ENCODE results near the gene PSMC3.

The PSMC3 gene

GRCh38 chr11:47426062-47426956, at the start of gene PSMC3:
Gene PSMC3, minus strand, starts transcription at chr11:47426439. Its CDS starts 160 bp downstream, at chr11:47426279.
- DNase-seq (ENCODE audit: low read depth, low spot score) = peak; percentile 93
- Histone ChIP-seq H3K4me1 (ENCODE audit: insufficient read depth, insufficient read length) (peaks cover 9% of the 10 kb centered on the region), H3K9me3 (ENCODE audit: insufficient read depth, low read length) (no peaks in the 10 kb centered on the region), H3K36me3 (ENCODE audit: insufficient read depth, insufficient read length, low read length) (peaks cover 41% of the 10 kb centered on the region), H3K27me3 (ENCODE audit: insufficient read depth, insufficient read length) (no peaks in the 10 kb centered on the region), H3K9ac (ENCODE audit: insufficient read length, low read depth) (peak within 1 kb of the TSS; percentile 100), H3K4me3 (ENCODE audit: insufficient read length, low read depth) (peak within 1 kb of the TSS; percentile 96)
- TF ChIP-seq YY1 (IDR thresholded peaks at IDR 0.05; ENCODE audit: insufficient read depth, insufficient read length) (peak; percentile 91), SUZ12 (IDR thresholded peaks at IDR 0.05; ENCODE audit: extremely low read depth, insufficient read depth, insufficient read length) (no peak), ZNF274 (IDR thresholded peaks at IDR 0.05; ENCODE audit: low read depth, low read length) (no peak)

- DNase-seq (ENCODE audit: low read depth, low spot score) = no peak
- H3K9me3 ChIP-seq (ENCODE audit: insufficient read depth, low read length) = no peaks in the 10 kb centered on the region
- H3K4me3 ChIP-seq (ENCODE audit: insufficient read length, low read depth) = no peak overlapping the region
- peaks cover 82% of the 10 kb centered on the region for H3K36me3 ChIP-seq (ENCODE audit: insufficient read depth, insufficient read length, low read length)
- H3K9ac ChIP-seq (ENCODE audit: insufficient read length, low read depth) = no peak overlapping the region
- H3K4me1 ChIP-seq (ENCODE audit: insufficient read depth, insufficient read length) = peaks cover 38% of the 10 kb centered on the region
- no peak for TF ChIP-seq YY1 (IDR thresholded peaks at IDR 0.05; ENCODE audit: insufficient read depth, insufficient read length)
- no peak for TF ChIP-seq SUZ12 (IDR thresholded peaks at IDR 0.05; ENCODE audit: extremely low read depth, insufficient read depth, insufficient read length)
- no peak for TF ChIP-seq ZNF274 (IDR thresholded peaks at IDR 0.05; ENCODE audit: low read depth, low read length)
- H3K27me3 ChIP-seq (ENCODE audit: insufficient read depth, insufficient read length) = no peaks in the 10 kb centered on the region
These were observed 44.4 kb upstream of the PSMC3 start for GRCh38 chr11:47470671-47471070.

GRCh38 chr11:47469361-47470179, 43.3 kb upstream of the PSMC3 start:
- Histone ChIP-seq H3K4me1 (ENCODE audit: insufficient read depth, insufficient read length) (peaks cover 39% of the 10 kb centered on the region), H3K36me3 (ENCODE audit: insufficient read depth, insufficient read length, low read length) (peaks cover 80% of the 10 kb centered on the region), H3K9ac (ENCODE audit: insufficient read length, low read depth) (no peak overlapping the region), H3K4me3 (ENCODE audit: insufficient read length, low read depth) (no peak overlapping the region), H3K27me3 (ENCODE audit: insufficient read depth, insufficient read length) (no peaks in the 10 kb centered on the region), H3K9me3 (ENCODE audit: insufficient read depth, low read length) (no peaks in the 10 kb centered on the region)
- no peak for DNase-seq (ENCODE audit: low read depth, low spot score)
- TF ChIP-seq SUZ12 (IDR thresholded peaks at IDR 0.05; ENCODE audit: extremely low read depth, insufficient read depth, insufficient read length) (no peak), ZNF274 (IDR thresholded peaks at IDR 0.05; ENCODE audit: low read depth, low read length) (no peak), YY1 (IDR thresholded peaks at IDR 0.05; ENCODE audit: insufficient read depth, insufficient read length) (no peak)

- H3K9ac ChIP-seq (ENCODE audit: insufficient read length, low read depth) = no peak overlapping the region
- H3K36me3 ChIP-seq (ENCODE audit: insufficient read depth, insufficient read length, low read length) = peaks cover 80% of the 10 kb centered on the region
- TF ChIP-seq ZNF274 (IDR thresholded peaks at IDR 0.05; ENCODE audit: low read depth, low read length) (no peak), YY1 (IDR thresholded peaks at IDR 0.05; ENCODE audit: insufficient read depth, insufficient read length) (no peak), SUZ12 (IDR thresholded peaks at IDR 0.05; ENCODE audit: extremely low read depth, insufficient read depth, insufficient read length) (no peak)
- H3K9me3 ChIP-seq (ENCODE audit: insufficient read depth, low read length) = no peaks in the 10 kb centered on the region
- no peak for DNase-seq (ENCODE audit: low read depth, low spot score)
- no peaks in the 10 kb centered on the region for H3K27me3 ChIP-seq (ENCODE audit: insufficient read depth, insufficient read length)
- H3K4me1 ChIP-seq (ENCODE audit: insufficient read depth, insufficient read length) = peaks cover 42% of the 10 kb centered on the region
- no peak overlapping the region for H3K4me3 ChIP-seq (ENCODE audit: insufficient read length, low read depth)
These were observed 42.5 kb upstream of the PSMC3 start for GRCh38 chr11:47468598-47469214.

- H3K4me3 ChIP-seq (ENCODE audit: insufficient read length, low read depth) = no peak overlapping the region
- no peaks in the 10 kb centered on the region for H3K27me3 ChIP-seq (ENCODE audit: insufficient read depth, insufficient read length)
- no peak for TF ChIP-seq ZNF274 (IDR thresholded peaks at IDR 0.05; ENCODE audit: low read depth, low read length)
- TF ChIP-seq YY1 (IDR thresholded peaks at IDR 0.05; ENCODE audit: insufficient read depth, insufficient read length) = no peak
- TF ChIP-seq SUZ12 (IDR thresholded peaks at IDR 0.05; ENCODE audit: extremely low read depth, insufficient read depth, insufficient read length) = no peak
- DNase-seq (ENCODE audit: low read depth, low spot score) = no peak
- no peaks in the 10 kb centered on the region for H3K9me3 ChIP-seq (ENCODE audit: insufficient read depth, low read length)
- peaks cover 41% of the 10 kb centered on the region for H3K4me1 ChIP-seq (ENCODE audit: insufficient read depth, insufficient read length)
- no peak overlapping the region for H3K9ac ChIP-seq (ENCODE audit: insufficient read length, low read depth)
- H3K36me3 ChIP-seq (ENCODE audit: insufficient read depth, insufficient read length, low read length) = peaks cover 66% of the 10 kb centered on the region
These were observed 41.1 kb upstream of the PSMC3 start for GRCh38 chr11:47467357-47467756.

GRCh38 chr11:47466701-47467250, 40.5 kb upstream of the PSMC3 start:
- TF ChIP-seq YY1 (IDR thresholded peaks at IDR 0.05; ENCODE audit: insufficient read depth, insufficient read length) = no peak
- no peak overlapping the region for H3K9ac ChIP-seq (ENCODE audit: insufficient read length, low read depth)
- no peak overlapping the region for H3K4me3 ChIP-seq (ENCODE audit: insufficient read length, low read depth)
- H3K4me1 ChIP-seq (ENCODE audit: insufficient read depth, insufficient read length) = peaks cover 42% of the 10 kb centered on the region
- H3K36me3 ChIP-seq (ENCODE audit: insufficient read depth, insufficient read length, low read length) = peaks cover 60% of the 10 kb centered on the region
- H3K27me3 ChIP-seq (ENCODE audit: insufficient read depth, insufficient read length) = no peaks in the 10 kb centered on the region
- H3K9me3 ChIP-seq (ENCODE audit: insufficient read depth, low read length) = no peaks in the 10 kb centered on the region
- DNase-seq (ENCODE audit: low read depth, low spot score) = no peak

Data from NT2/D1 (cell line).